Spleen (tissue), 11 donors: ENCODE data around the gene INF2. TPM values are rescaled to one million over a fixed set of nuclear protein-coding genes. Genes with fewer than 3 reads are reported as not detected.
"Not testable (repeated sequence)": the region's sequence is repeated elsewhere in the genome, so short reads cannot be mapped to it uniquely, and the experiment has no call there.

Experiments used
- DNase-seq: peaks from one replicate; pipeline ENCODE4 v3.0.0-alpha.2; 2020
- H3K27ac ChIP-seq, 8 donors: fragments of 200-600 bp; sonication (generic) in 7 of 8; 1 replicate in 4 of 8; 2 replicates in 4 of 8; pipeline versions ENCODE4 v1.5.0 to v1.8.0; 2016 to 2021; ENCODE audit warnings: inconsistent platforms in 4 of 8, mild to moderate bottlenecking in 4 of 8, moderate library complexity in 1 of 8
- H3K27me3 ChIP-seq, 7 donors: fragments of 200-600 bp; sonication (generic) in 6 of 7; replicated peaks in 1 of 7; 1 replicate in 4 of 7; 2 replicates in 3 of 7; pipeline versions ENCODE4 v1.5.0 to v1.8.0; 2016 to 2021; ENCODE audit warnings: inconsistent platforms in 3 of 7, mild to moderate bottlenecking in 1 of 7
- H3K36me3 ChIP-seq, 6 donors: fragments of 200-600 bp; sonication (generic) in 5 of 6; 1 replicate in 4 of 6; 2 replicates in 2 of 6; pipeline versions ENCODE4 v1.5.0 to v1.8.0; 2016 to 2021; ENCODE audit warnings: inconsistent platforms in 2 of 6
- H3K4me1 ChIP-seq, 6 donors: fragments of 200-600 bp; sonication (generic) in 5 of 6; 1 replicate in 3 of 6; 2 replicates in 3 of 6; pipeline versions ENCODE4 v1.5.0 to v1.8.0; 2016 to 2021; ENCODE audit warnings: inconsistent platforms in 3 of 6
- H3K4me3 ChIP-seq, 8 donors: fragments of 200-600 bp; sonication (generic) in 7 of 8; 1 replicate in 4 of 8; 2 replicates in 4 of 8; pipeline versions ENCODE4 v1.5.0 to v1.8.0; 2016 to 2021; ENCODE audit warnings: inconsistent platforms in 4 of 8, mild to moderate bottlenecking in 4 of 8, moderate library complexity in 2 of 8
- H3K9me3 ChIP-seq, 8 donors: fragments of 200-600 bp; sonication (generic) in 7 of 8; 1 replicate in 4 of 8; 2 replicates in 4 of 8; pipeline versions ENCODE4 v1.5.0 to v1.8.0; 2016 to 2021; ENCODE audit warnings: inconsistent platforms in 4 of 8
- CTCF ChIP-seq, 11 experiments: fragments of 200-600 bp in 7 of 11; fragments of 450-650 bp in 4 of 11; sonication (generic) in 4 of 11; IDR thresholded peaks in 8 of 11; conservative IDR thresholded peaks in 3 of 11; 1 replicate in 7 of 11; 2 replicates in 4 of 11; pipeline versions ENCODE4 v1.4.0 to v1.8.0; 2016 to 2021; ENCODE audit warnings: antibody characterized with exemption in 11 of 11, inconsistent platforms in 4 of 11, mild to moderate bottlenecking in 1 of 11
- POLR2A ChIP-seq, 3 donors: fragments of 450-650 bp; IDR thresholded peaks; one replicate each; pipeline ENCODE4 v1.5.1; 2017; ENCODE audit warnings: antibody characterized with exemption in 3 of 3, mild to moderate bottlenecking in 1 of 3
- POLR2AphosphoS5 ChIP-seq, 3 donors: sonication (generic); formaldehyde crosslinking; IDR thresholded peaks; one replicate each; pipeline ENCODE4 v1.5.1; 2017; ENCODE audit warnings: antibody characterized with exemption in 3 of 3
- WGBS, 5 donors: extraction: QIAGEN DNeasy Blood & Tissue Kit in 3 of 5; methylation state at CpG; one replicate each; pipeline versions ENCODE4 v1.1.5 to v1.1.7; 2013 to 2018; 5-methylcytosine and 5-hydroxymethylcytosine counted together
- intact Hi-C: fragments of 100-400 bp; cut with DNase I; formaldehyde crosslinking; loops from one replicate; pipeline ENCODE4 v1.15.0; 2023; ENCODE audit warnings: low total_unique reads
- polyA plus RNA-seq, 3 donors: library from polyadenylated mRNA; stranded (reverse); fragments of 200-250 nt; gene quantifications; one replicate each; pipeline ENCODE4 v1.2.1, GENCODE V29; 2013
- total RNA-seq, 7 donors: library from RNA; depleted of rRNA in 3 of 7; stranded (reverse); fragments of >200 nt in 3 of 7; fragmentation: NEBNext Ultra II Directional in 4 of 7; extraction: Animal tissue kit (Norgen Biotek cat#: 25700) in 4 of 7; gene quantifications; one replicate each; pipeline versions ENCODE4 v1.1.0 to v1.2.1, GENCODE V29; 2016 to 2021
- donor health status: healthy with polysubstance abuse.
- donor health status: DM: no; HTN: no; CAD: no; lungs with moderate emphysema.
- donor health status: DM: no; HTN: no; CAD: no.
- donor health status: Bipolar disorder and iron deficiency.
- donor health status: healthy.
- donor health status: DM: no; HTN: no; CAD: no.
- donor health status: DM: yes; HTN: yes; CAD: no.

INF2 gene
- total and polyA plus RNA-seq, 10 donors, result 56.6 to 120 (median 98.6) TPM

- intact Hi-C loops, result loop anchor here (5.0 kb wide), 1 partner anchor 56 kb away; no protein-coding TSS in a partner anchor
These were observed 38.2 kb upstream of the INF2 start for GRCh38 chr14:104650981-104651875.

GRCh38 chr14:104651876-104652260 lies 37.5 kb upstream of the INF2 start:
- Histone ChIP-seq H3K9me3 (peaks cover 0 to 18% (median 9%) of the 10 kb centered on the region in 8 donors), H3K4me1 (peaks cover 6 to 64% (median 36%) of the 10 kb centered on the region in 6 donors), H3K27ac (no peak overlapping the region), H3K36me3 (no peaks in the 10 kb centered on the region), H3K4me3 (no peak overlapping the region), H3K27me3 (peaks cover 0 to 9% (median 0%) of the 10 kb centered on the region in 7 donors)
- intact Hi-C loops, result loop anchor here (5.0 kb wide), 1 partner anchor 55 kb away; no protein-coding TSS in a partner anchor
- no peak for DNase-seq
- TF ChIP-seq POLR2A (IDR thresholded peaks at IDR 0.05) (no peak), CTCF (IDR thresholded peaks at IDR 0.05 in 8 of 11, conservative IDR thresholded peaks at IDR 0.05 in 3 of 11) (no peak), POLR2AphosphoS5 (IDR thresholded peaks at IDR 0.05) (no peak)
- 76 to 86% (median 84%) methylated on average over 17 to 20 of the region's 20 CpGs for WGBS, 5 donors

More at GRCh38 chr14:104650981-104651875, 38.2 kb upstream of the INF2 start:
- DNase-seq, result no peak
- 88 to 96% (median 91%) methylated on average over 12 to 24 of the region's 24 CpGs for WGBS, 5 donors
- TF ChIP-seq CTCF (IDR thresholded peaks at IDR 0.05 in 8 of 11, conservative IDR thresholded peaks at IDR 0.05 in 3 of 11) (no peak), POLR2AphosphoS5 (IDR thresholded peaks at IDR 0.05) (no peak), POLR2A (IDR thresholded peaks at IDR 0.05) (no peak)
- Histone ChIP-seq H3K4me3 (no peak overlapping the region), H3K27ac (peak overlapping the region in 2 of 8 donors; percentile 73 to 77), H3K27me3 (peaks cover 0 to 9% (median 0%) of the 10 kb centered on the region in 7 donors), H3K36me3 (no peaks in the 10 kb centered on the region), H3K9me3 (peaks cover 0 to 18% (median 9%) of the 10 kb centered on the region in 8 donors), H3K4me1 (peaks cover 6 to 57% (median 31%) of the 10 kb centered on the region in 6 donors)

DNA sequence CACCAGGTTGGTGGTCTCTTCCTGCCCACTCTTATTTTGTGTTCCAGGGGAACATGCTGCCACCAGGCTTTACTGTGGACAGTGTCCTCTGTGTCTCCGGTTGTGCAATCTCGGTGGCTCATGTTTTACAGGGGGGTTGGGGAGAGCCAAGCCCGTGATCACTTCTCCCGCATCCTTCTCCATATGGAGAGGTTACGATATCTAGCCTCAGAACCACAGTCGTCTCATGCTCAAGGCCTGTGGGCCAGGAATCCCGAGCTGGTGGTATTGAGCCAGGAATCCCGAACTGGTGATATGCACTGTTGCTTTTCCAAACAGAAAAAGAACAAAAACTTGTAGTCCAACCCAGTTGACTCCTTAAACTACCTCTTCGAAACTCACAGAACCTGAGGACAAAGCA lies 37.0 kb upstream of the INF2 start:
- intact Hi-C loops, result loop anchor here (5.0 kb wide), 1 partner anchor 55 kb away; no protein-coding TSS in a partner anchor
- H3K9me3 ChIP-seq, result peaks cover 0 to 18% (median 9%) of the 10 kb centered on the region in 8 donors
- TF ChIP-seq CTCF (IDR thresholded peaks at IDR 0.05 in 8 of 11, conservative IDR thresholded peaks at IDR 0.05 in 3 of 11), result no peak
- TF ChIP-seq POLR2A (IDR thresholded peaks at IDR 0.05), result no peak
- TF ChIP-seq POLR2AphosphoS5 (IDR thresholded peaks at IDR 0.05), result no peak
- no peak for DNase-seq
- H3K4me1 ChIP-seq, result peaks cover 6 to 64% (median 40%) of the 10 kb centered on the region in 6 donors
- H3K27me3 ChIP-seq, result peaks cover 0 to 9% (median 0%) of the 10 kb centered on the region in 7 donors
- no peak overlapping the region for H3K4me3 ChIP-seq
- 93 to 98% (median 96%) methylated on average over 9 of the region's 9 CpGs for WGBS, 5 donors
- H3K36me3 ChIP-seq, result no peaks in the 10 kb centered on the region
- H3K27ac ChIP-seq, result no peak overlapping the region

- DNase-seq, H3K36me3 ChIP-seq, H3K27me3 ChIP-seq, H3K4me3 ChIP-seq: not testable (repeated sequence)
- intact Hi-C loops, result loop anchor here (5.0 kb wide), 1 partner anchor 54 kb away; no protein-coding TSS in a partner anchor
- H3K9me3 ChIP-seq, result peaks cover 0 to 18% (median 9%) of the 10 kb centered on the region in 8 donors
- H3K4me1 ChIP-seq, result peaks cover 6 to 64% (median 41%) of the 10 kb centered on the region in 6 donors
- 89 to 98% (median 96%) methylated on average over 33 to 52 of the region's 52 CpGs for WGBS, 5 donors
- H3K27ac ChIP-seq, result peak overlapping the region in 1 of 8 donors; percentile 30
These were observed 36.1 kb upstream of the INF2 start for GRCh38 chr14:104653130-104653920.
